ENCODE results near the gene SLX9.
"Not testable (repeated sequence)": the region's sequence is repeated elsewhere in the genome, so short reads cannot be mapped to it uniquely, and the experiment has no call there.

The SLX9 gene

GRCh38 chr21:44970766-44971671 is 31.2 kb downstream of the SLX9 start:
- DNase-seq (ENCODE audit: low read depth, low spot score), result no peak
- no peak overlapping the region for H3K27ac ChIP-seq

GRCh38 chr21:44971672-44971995 is 31.8 kb downstream of the SLX9 start:
- no peak for DNase-seq (ENCODE audit: low read depth, low spot score)
- H3K27ac ChIP-seq, result no peak overlapping the region

- no peak for DNase-seq (ENCODE audit: low read depth, low spot score)
- H3K27ac ChIP-seq, result no peak overlapping the region
These were observed 32.5 kb downstream of the SLX9 start for GRCh38 chr21:44972301-44972814.

GRCh38 chr21:44972821-44973220 is 33.0 kb downstream of the SLX9 start:
- DNase-seq (ENCODE audit: low read depth, low spot score), result no peak

GRCh38 chr21:44973598-44973997 is 33.8 kb downstream of the SLX9 start:
- no peak overlapping the region for H3K27ac ChIP-seq
- no peak for DNase-seq (ENCODE audit: low read depth, low spot score)

More at GRCh38 chr21:44972821-44973220, 33.0 kb downstream of the SLX9 start:
- no peak overlapping the region for H3K27ac ChIP-seq

- DNase-seq (ENCODE audit: low read depth, low spot score), result no peak
- H3K27ac ChIP-seq, result no peak overlapping the region
These were observed 34.8 kb downstream of the SLX9 start for GRCh38 chr21:44974676-44975075.

- no peak for DNase-seq (ENCODE audit: low read depth, low spot score)
- no peak overlapping the region for H3K27ac ChIP-seq
These were observed 36.1 kb downstream of the SLX9 start for GRCh38 chr21:44975720-44976555.

GRCh38 chr21:44976556-44977393 is 36.9 kb downstream of the SLX9 start:
- not testable (repeated sequence) for DNase-seq (ENCODE audit: low read depth, low spot score); H3K27ac ChIP-seq

- H3K27ac ChIP-seq, result no peak overlapping the region
- DNase-seq (ENCODE audit: low read depth, low spot score), result no peak
These were observed 37.9 kb downstream of the SLX9 start for GRCh38 chr21:44977616-44978340.

- no peak for DNase-seq (ENCODE audit: low read depth, low spot score)
- no peak overlapping the region for H3K27ac ChIP-seq
These were observed 40.1 kb downstream of the SLX9 start for GRCh38 chr21:44979687-44980561.

- no peak for DNase-seq (ENCODE audit: low read depth, low spot score)
- H3K27ac ChIP-seq, result no peak overlapping the region
These were observed 41.0 kb downstream of the SLX9 start for GRCh38 chr21:44980562-44981489.

GRCh38 chr21:44982558-44983250 is 42.9 kb downstream of the SLX9 start:
- no peak for DNase-seq (ENCODE audit: low read depth, low spot score)
- H3K27ac ChIP-seq, result no peak overlapping the region

- no peak overlapping the region for H3K27ac ChIP-seq
- DNase-seq (ENCODE audit: low read depth, low spot score), result no peak
These were observed 43.8 kb downstream of the SLX9 start for GRCh38 chr21:44983421-44984206.

- H3K27ac ChIP-seq, result no peak overlapping the region
- no peak for DNase-seq (ENCODE audit: low read depth, low spot score)
These were observed 44.6 kb downstream of the SLX9 start for GRCh38 chr21:44984428-44984791.

- no peak overlapping the region for H3K27ac ChIP-seq
- DNase-seq (ENCODE audit: low read depth, low spot score), result no peak
These were observed 45.1 kb downstream of the SLX9 start for GRCh38 chr21:44984792-44985440.

All from epithelial cell of prostate (primary cell).